ENCODE results near the gene GLIPR1L1.

GLIPR1L1 gene

DNA sequence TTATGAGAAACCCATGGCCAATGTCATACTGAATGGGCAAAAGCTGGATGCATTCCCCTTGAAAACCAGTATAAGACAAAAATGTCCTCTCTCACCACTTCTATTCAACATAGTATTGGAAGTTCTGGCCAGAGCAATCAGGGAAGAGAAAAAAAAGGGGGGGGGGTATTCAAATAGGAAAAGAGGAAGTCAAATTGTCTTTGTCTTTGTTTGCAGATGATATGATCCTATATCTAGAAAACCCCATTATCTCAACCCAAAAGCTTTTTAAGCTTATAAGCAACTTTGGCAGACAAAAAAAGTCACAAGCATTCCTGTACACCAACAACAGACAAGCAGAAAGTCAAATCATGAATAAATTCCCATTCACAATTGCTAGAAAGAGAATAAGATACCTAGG, 19.5 kb downstream of the GLIPR1L1 start:
- DNase-seq = no peak

DNA sequence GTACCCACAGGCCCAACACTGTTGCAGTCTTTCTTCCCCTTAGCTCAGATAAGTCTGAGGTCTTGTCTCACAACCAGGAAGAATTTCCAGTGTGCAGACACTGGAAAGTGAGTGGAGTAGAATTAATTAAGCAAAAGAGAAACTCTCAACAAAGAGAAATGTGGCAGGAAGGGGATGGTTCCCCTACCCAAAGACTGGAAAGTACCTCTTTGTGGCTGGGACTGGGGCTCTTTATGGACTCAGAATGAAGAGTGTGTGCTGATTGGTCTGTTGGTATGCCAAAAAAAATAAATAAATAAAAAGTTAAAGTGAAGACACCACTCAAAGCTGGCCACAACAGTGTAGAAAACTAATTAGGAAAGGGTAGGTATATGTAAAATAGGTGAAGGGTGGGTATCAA, 26.4 kb downstream of the GLIPR1L1 start:
- no peak for DNase-seq

DNA sequence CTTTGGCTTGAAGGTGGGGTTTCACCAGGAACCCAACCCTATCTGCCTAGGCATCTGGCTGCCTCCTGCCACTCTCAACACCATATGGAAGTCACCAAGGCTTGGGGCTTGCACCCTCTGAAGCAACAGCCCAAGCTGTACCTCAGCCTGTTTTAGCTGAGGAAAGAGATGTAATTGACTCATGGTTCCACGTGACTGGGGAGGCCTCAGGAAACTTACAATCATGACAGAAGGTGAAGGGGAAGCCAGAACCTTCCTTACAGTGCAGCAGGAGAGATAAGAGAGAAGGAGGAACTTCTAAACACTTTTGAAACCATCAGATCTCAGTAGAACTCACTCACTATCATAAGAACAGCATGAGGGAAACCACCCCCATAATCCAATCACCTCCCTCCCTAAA, 26.9 kb downstream of the GLIPR1L1 start:
- no peak for DNase-seq

DNA sequence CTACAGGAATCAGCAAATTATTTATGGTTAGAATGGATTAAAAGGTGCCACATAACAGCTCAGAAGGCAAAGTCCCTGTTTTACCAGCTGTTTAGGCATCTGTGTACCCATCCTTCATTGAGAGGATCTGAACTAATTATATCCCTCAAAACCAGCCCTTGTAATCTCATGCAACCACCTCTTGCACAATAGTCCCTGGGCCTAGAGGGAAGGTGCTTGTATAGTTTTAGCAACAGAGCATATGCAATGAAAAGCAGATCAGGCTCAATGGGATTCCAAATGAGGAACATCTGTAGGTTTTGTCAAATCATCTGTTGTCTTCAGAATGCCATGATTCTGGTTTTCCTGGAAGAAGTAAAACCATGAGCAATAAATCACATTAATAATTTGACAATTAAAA, 30.4 kb downstream of the GLIPR1L1 start:
- DNase-seq = no peak

DNA sequence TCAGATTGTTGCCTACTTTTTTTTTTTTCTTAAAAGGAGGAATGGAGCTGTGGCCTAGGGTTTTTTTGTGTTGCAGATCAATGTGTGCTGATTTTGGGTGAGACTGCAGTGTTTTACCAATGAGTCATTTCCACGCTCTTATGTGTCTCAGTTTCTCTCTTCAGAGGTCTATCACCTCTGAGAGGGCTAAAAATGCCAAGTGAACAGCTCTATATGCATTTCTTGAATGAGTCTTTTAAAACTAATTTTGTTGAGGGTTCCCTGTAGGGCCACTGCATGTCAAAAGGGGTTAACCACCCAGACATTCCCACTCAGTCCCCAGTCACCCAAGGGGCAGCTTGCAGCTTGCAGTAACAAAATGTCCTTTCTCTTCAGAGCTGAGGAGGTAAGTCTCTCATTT, 32.2 kb downstream of the GLIPR1L1 start:
- DNase-seq = no peak

DNA sequence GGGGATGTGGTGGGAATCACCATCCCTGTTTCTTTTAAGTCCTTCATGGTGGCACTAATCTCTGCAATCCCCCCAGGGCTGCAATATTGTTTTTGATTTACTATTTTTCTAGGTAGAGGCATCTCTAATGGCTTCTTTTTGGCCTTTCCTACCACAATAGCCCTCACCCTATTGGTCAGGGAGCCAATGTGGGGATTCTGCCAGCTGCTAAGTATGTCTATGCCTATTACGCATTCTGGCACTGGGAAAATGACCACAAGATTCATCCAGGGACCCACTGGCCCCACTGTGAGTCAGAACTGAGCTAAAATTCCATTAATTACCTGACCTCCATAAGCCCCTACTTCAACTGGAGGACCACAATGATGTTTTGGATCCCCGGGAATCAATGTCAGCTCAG, 40.5 kb downstream of the GLIPR1L1 start:
- no peak for DNase-seq

DNA sequence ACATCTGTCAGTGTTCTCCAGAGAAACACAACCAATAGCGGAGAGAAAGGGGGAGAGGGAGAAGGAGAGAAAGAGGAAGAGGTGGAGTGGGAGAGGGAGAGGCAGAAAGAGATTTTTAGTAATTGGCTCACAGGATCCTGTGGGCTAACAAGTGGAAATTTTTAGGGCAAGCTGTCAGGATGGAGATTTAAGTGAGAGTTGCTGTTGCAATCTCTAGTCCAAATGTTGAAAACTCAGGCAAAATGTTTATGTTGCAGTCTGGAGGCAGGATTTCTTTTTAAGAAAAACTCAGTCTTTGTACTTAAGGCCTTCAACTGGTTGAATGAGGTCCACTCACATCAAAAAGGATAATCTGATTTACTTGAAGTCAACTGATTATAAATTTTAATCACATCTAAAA, 43.9 kb downstream of the GLIPR1L1 start:
- no peak for DNase-seq

DNA sequence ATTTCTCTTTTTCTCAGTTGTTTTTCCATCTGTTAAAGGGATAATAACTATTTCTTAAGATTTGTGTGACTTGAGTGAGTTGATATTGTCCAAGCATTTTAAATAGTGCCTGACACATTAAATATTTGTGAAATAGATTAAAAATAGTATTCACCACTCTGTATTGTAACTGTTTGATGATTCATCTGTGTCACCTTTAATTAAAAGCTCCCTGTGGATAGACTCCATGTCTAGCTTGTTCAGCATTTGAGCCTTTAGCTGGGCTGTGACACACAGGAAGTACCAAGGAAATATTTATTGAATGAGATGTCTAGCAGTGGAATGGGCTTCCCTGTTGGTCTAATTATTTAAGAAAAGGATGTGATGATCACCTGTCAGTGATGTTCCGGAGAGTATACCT, 54.6 kb downstream of the GLIPR1L1 start:
- DNase-seq = no peak

DNA sequence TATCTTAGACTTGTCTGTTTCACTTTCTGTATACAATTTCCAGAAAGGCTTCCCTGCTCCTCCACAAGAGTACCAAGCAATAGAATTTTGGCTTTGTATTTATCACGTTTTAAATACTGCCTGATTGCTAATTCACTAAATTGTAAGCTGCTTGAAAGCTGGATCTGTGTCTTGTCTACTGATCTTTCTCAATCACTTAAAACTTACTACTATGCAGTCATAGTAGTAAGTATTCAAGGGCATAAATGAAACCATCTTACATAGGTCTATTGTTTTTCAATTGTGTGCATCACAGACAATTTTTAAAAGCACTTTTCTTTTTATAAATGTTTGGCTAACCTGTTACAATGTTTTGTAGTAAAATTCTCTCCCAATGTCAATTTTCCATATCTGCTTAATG, 55.2 kb downstream of the GLIPR1L1 start:
- DNase-seq = no peak

DNA sequence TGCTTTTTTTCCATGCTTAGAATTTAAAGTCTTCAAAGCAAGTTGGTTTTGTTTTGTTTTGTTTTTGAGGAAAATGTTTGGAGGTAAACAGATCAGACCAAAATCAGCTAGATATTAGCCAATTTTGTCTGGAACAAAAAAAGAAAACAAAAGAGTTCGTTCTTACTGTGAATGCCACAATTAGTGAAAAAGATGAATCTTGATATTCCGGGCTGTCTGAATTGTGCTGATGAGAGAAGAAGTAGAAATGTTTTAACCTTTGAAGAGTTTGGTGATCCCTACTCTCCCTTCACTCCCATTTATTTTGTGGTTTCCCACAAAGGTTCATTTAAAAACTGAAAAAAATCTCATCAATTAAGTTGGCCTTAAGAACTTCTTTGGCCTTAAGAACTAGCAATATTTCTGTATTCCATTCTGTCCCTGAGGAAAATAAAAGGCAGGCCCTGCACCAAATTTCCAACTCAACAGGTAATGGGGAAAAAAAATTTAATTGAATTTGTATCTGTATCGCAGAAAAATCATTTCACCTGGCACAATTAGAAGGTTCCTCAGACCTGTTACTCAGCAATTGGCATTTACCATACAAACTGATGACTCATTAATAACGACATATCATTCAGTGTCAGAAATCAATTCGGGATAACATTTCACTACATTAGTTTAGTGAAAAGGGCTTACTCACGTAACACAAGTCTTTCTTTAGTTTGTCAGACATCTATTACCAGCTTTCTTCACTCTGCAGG, 55.9 kb downstream of the GLIPR1L1 start:
- DNase-seq = no peak

DNA sequence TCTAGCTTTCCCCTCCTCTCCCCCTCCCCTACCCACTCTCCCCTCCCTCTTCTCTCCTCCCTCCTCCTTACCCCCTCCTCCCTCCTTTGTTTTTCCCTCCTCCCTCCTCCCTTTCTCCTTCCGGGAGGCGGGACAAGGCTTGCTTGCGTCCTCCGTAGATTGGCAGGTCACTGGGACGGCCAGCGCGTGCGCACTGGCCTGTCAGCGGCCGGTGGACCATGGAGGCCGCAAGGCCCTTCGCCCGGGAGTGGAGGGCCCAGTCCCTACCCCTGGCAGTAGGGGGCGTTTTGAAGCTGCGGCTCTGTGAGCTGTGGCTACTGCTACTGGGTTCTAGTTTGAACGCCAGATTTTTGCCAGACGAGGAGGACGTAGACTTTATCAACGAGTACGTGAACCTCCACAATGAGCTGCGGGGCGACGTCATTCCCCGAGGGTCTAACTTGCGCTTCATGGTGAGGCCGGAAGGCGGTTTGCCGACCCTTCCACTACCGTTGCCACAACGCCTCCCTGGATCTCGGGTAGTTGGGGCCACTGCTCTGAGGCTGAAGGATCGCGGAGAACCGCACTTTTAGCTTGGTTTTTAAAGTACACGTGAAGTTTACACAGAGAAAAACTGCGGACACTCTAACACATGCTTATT, 56.5 kb downstream of the GLIPR1L1 start, which contains the start of gene GLIPR1L2:
TSS of gene GLIPR1L2 (plus strand) at position 191 of the 640 bp plus-strand sequence. CDS start at position 219, 28 bp downstream.
- peak; percentile 93 for DNase-seq

DNA sequence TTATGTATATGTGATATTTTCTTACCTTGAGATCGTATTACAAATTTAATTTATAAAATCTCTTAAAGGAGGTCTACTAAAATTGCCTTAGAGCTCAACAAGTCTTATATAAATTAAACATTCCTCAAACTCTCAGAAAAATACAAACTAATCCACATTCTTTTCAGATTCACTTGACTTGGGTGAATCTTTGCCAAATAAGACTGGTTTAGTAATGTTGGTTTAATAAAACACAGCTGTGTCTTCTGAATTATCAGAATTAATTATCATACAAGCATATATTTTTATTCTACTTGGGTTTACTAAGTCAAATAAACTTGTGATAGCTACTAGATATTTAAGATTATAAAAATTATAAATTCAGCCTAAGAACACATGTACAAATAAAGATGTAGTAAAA, 69.8 kb downstream of the GLIPR1L1 start:
- no peak for DNase-seq

DNA sequence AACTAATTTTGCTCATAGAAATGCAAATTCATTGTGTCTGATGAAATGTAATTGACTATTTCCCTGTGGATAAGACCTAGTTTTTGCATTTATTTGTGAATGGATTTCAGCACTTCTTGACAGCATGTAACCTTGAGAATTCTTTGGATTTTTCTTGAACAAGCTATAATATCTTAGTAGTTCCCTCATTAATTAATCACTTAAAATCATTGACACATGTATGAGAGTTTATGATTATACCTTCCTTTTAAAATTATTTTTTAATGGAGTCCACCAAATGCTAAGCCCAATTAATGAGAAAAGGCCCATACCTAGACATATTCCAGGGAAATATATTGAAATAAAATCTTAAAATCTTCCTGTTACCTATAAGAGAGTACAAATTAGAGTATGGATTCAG, 73.2 kb downstream of the GLIPR1L1 start:
- no peak for DNase-seq

DNA sequence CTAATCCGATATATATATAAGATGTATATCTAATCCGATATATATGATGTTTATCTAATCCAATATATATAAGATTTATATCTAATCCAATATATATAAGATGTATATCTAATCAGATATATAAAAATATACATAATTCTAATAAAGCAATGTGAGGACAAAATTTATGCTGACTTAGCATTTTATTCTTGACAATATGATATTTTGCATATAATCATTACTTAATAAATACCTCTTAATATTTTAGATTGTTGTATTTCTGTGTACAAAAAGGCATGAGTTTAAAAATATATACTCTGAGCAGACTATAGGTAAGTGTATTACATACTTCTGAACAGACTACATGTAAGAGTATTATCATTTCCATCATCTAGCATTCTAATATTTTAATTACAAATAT, 75.4 kb downstream of the GLIPR1L1 start:
- no peak for DNase-seq

DNA sequence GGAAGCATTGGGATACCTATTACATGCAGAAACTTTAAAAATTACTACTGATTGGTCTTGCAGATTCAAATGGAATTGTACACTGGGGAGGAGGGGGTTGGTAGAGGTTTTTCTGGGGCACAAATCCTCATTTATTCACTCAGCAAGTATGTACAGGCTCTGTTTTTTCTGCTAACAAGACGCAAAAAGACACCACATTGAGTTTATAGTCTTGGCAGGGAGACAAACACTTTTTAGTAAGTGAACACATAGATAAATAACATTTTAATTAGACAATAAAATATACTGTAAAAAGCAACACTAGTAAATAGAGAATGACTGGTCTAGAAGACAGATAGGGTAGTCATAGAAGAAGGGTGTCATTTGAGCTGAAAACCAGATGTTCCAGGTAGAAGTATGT, 80.2 kb downstream of the GLIPR1L1 start:
- no peak for DNase-seq

DNA sequence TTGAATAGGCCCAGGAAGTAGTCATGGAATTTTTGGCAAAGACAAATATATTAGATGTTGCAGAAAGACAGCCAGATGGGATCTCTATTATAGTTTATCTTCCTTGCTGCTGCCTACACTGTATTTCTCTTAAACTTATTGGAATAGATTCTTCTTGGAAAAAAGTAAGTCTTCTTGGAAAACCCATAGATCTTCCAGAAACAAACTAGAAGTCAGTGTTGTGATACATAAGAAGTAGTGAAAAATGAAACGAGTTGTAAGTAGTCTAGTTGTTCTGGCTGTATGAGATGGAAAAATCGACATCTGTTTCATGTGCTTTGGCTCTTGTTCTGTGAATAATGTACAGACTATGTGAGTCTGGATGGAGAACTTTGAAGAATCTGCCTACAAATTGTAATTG, 85.4 kb downstream of the GLIPR1L1 start:
- no peak for DNase-seq
